Activated T-helper 1 cell treated with anti-CD3 and anti-CD28 coated beads, Interleukin-12 subunit alpha, Interleukin-12 subunit beta, Interleukin-2, Interleukin-4 antibody, amounts not matched to agents 30 ng/mL and 10 ng/mL and 1 ng/mL, durations not matched to agents 14 hours and 24 hours and 36 hours (primary cell): ENCODE results near the gene DNAJC21. TPM values are rescaled to one million over a fixed set of nuclear protein-coding genes. Genes with fewer than 3 reads are reported as not detected.
"Not testable (repeated sequence)": the region's sequence is repeated elsewhere in the genome, so short reads cannot be mapped to it uniquely, and the experiment has no call there.

ENCODE experiments used
- DNase-seq: peaks from one replicate; pipeline ENCODE4 v3.0.0; 2021; ENCODE audit warnings: low spot score
- H3K27ac Mint-ChIP-seq: one replicate; pipeline ENCODE4 v1.8.0; 2021; ENCODE audit warnings: mild to moderate bottlenecking, mixed read lengths
- H3K27me3 Mint-ChIP-seq: one replicate; pipeline ENCODE4 v1.8.0; 2022; ENCODE audit warnings: mild to moderate bottlenecking, moderate library complexity, mixed read lengths; ENCODE audit not compliant: insufficient read depth
- H3K36me3 Mint-ChIP-seq: one replicate; pipeline ENCODE4 v1.8.0; 2021; ENCODE audit warnings: low read depth, mixed read lengths
- H3K4me1 Mint-ChIP-seq: one replicate; pipeline ENCODE4 v1.8.0; 2021; ENCODE audit warnings: low read depth, mixed read lengths
- H3K4me3 Mint-ChIP-seq: one replicate; pipeline ENCODE4 v1.8.0; 2021; ENCODE audit warnings: mild to moderate bottlenecking, moderate library complexity, mixed read lengths
- H3K9me3 Mint-ChIP-seq: one replicate; pipeline ENCODE4 v1.8.0; 2021; ENCODE audit warnings: mixed read lengths
- intact Hi-C: fragments of 100-400 bp; cut with micrococcal nuclease; formaldehyde crosslinking; loops from one replicate; pipeline ENCODE4 v1.15.1; 2024
- total RNA-seq: library from RNA; stranded (reverse); gene quantifications from 2 replicates; pipeline ENCODE4 v1.2.3, GENCODE V29; 2022

Gene DNAJC21
- total RNA-seq, 1 donor from 2014 or later, result 64.0 TPM

DNA sequence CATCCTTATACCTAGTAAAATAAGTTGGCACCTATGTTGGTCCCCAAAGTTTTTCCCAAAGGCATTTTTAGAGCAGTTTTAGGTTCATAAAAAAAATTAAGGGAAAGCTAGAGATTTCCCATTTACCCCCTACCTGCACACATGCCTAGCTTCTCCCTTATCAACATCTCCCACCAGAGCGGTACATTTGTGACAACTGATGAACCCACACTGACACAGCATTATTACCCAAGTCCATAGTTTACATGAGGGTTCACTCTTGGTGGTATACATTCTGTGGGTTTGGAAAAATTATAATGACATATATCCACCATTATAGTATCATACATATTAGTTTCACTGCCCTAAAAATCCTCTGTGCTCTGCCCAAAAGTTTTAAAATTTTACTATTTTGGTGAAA, 26.1 kb upstream of the DNAJC21 start:
- H3K4me3 Mint-ChIP-seq, result no peak overlapping the region
- no peak for DNase-seq
- no peaks in the 10 kb centered on the region for H3K4me1 Mint-ChIP-seq
- intact Hi-C loops, result no loop called here
- no peaks in the 10 kb centered on the region for H3K27me3 Mint-ChIP-seq
- H3K27ac Mint-ChIP-seq, result no peak overlapping the region
- peaks cover 5% of the 10 kb centered on the region for H3K36me3 Mint-ChIP-seq
- H3K9me3 Mint-ChIP-seq, result no peaks in the 10 kb centered on the region

DNA sequence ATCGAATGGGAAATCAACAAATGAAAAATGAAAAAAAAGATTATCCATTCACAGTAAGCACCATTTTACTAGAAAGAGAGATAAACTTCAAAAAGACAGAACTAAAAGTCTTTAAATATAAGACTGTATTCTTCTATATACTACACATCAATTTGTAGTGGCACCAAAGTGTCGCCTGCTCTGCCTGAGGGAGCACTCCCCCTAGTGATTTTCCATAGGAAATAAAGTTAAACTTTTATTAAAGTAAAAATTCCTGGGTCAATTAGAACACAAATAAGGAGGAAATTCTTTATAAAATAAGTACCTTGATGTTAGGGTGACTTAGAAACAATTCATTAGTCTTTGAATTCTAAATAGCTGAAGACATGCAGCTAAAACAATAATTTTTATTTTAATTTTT, 23.8 kb upstream of the DNAJC21 start:
- peaks cover 15% of the 10 kb centered on the region for H3K36me3 Mint-ChIP-seq
- DNase-seq, result no peak
- H3K27ac Mint-ChIP-seq, result no peak overlapping the region
- H3K4me1 Mint-ChIP-seq, result no peaks in the 10 kb centered on the region
- no peaks in the 10 kb centered on the region for H3K27me3 Mint-ChIP-seq
- no peaks in the 10 kb centered on the region for H3K9me3 Mint-ChIP-seq
- no peak overlapping the region for H3K4me3 Mint-ChIP-seq
- intact Hi-C loops, result no loop called here

DNA sequence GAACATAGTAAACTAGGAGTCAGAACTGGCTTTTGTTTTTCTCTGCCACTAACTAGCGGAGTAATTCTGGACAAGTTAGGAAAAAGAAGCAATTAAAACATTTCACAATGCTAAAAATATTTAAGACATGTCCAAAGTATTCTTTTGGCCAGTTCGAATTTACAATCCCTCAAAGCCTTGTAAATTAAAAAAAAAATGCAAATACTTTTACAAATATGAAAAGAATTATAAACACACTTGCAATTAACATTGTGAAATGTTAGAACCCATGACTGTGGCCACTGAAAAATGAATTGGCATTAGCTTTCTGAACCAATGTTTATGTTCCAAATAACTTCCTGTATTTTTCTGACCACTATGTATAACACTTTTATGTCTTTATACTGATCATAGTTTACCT, 16.3 kb upstream of the DNAJC21 start:
- Mint-ChIP-seq H3K4me3 (no peak overlapping the region), H3K27me3 (no peaks in the 10 kb centered on the region), H3K4me1 (peaks cover 33% of the 10 kb centered on the region), H3K27ac (no peak overlapping the region), H3K9me3 (no peaks in the 10 kb centered on the region), H3K36me3 (peaks cover 39% of the 10 kb centered on the region)
- intact Hi-C loops, result no loop called here
- DNase-seq, result no peak

DNA sequence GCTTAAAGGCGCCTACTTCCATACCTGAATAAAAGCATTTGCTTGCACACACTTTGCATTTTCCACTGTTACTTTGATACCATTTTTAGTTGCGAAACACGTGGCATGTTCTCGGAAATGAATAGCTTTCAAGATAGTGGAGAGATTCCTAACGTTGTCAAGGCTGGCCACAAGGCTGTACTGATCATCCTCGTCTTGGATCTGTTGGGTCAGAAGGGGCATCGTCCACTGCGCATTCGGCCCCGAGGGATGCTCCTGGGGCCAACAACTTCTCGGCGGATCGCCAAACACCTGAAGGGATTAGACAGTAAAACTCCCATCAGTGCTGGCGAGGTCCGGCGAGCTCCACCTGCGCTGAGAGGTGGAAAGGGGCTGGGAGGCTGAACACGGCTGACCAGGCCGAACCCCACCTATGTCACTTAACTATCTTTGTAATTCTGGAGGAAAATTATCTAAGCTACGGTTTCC, 14.7 kb upstream of the DNAJC21 start:
- Mint-ChIP-seq H3K27me3 (no peaks in the 10 kb centered on the region), H3K9me3 (no peaks in the 10 kb centered on the region), H3K27ac (no peak overlapping the region), H3K36me3 (peaks cover 34% of the 10 kb centered on the region), H3K4me3 (no peak overlapping the region), H3K4me1 (peaks cover 33% of the 10 kb centered on the region)
- DNase-seq, result peak; percentile 8
- intact Hi-C loops, result loop anchor here (1.0 to 5.0 kb wide), 8 partner anchors 10 to 1963 kb away; partner anchors contain the start of genes DNAJC21, NIPBL, SPEF2 and TARS1

DNA sequence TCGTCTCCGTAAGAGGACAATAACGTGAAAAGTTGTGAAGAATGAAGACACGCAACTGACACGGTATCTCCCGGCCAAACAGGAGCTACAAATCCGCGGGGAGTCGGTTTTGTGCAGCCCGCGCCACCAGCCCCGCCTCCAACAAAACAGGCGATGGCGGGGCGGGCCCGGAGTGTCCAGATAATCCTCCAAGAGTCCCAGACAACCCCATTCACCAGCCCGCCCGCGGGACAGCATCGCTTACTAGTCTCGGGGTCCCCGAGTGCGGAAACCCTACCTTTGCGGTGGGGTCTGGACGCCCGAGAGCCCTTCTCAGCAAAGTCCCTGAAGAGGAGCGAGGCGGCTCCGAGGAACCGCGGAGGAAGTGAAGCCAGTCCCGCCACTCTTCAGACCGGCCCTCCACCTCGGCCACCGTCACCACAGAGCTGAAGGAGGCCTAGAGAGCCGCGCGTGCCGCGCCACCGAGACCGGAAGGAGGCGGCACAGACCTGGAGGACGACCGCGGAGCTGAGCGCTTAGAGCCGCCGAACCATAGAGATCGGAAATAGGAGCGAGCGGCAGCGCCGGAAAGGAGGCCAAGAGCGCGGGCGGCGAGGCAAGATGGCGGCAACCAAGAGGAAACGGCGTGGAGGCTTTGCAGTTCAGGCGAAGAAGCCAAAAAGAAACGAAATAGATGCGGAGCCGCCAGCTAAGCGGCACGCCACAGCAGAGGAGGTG, 14.1 kb upstream of the DNAJC21 start, which contains the start of the genes BRIX1 and RAD1:
Gene BRIX1, plus strand, starts transcription at position 573 of the 717 bp plus-strand sequence. Its CDS starts 28 bp downstream, at position 601.
Gene RAD1, minus strand, starts transcription at position 366 of the 717 bp plus-strand sequence. CDS start 612 bp downstream, outside the sequence.
- no peaks in the 10 kb centered on the region for H3K27me3 Mint-ChIP-seq
- no peaks in the 10 kb centered on the region for H3K9me3 Mint-ChIP-seq
- H3K27ac Mint-ChIP-seq, result peak within 1 kb of the TSS; percentile 74
- H3K36me3 Mint-ChIP-seq, result peaks cover 30% of the 10 kb centered on the region
- DNase-seq, result peak; percentile 94
- no peak within 1 kb of the TSS for H3K4me3 Mint-ChIP-seq
- intact Hi-C loops, result loop anchor here (1.0 to 5.0 kb wide), 8 partner anchors 9 to 1962 kb away; partner anchors contain the start of genes DNAJC21, NIPBL, SPEF2 and TARS1
- H3K4me1 Mint-ChIP-seq, result peaks cover 35% of the 10 kb centered on the region

DNA sequence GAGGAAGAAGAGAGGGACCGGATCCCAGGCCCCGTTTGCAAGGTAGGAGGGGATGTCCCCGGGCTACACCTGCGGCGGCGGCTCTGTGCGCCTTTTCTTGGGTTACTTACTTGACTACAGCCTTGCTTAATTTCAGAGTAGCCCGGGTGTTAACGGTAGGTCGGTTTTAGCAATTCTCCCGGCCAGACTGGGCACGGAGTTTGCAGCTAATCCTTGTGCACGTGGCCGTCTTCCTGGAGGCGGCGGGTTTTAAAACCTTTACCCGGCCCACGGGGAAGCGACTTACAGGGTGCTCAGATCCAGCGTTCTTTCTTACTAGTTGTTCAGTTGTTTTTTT, 13.5 kb upstream of the DNAJC21 start:
- H3K27ac Mint-ChIP-seq, result no peak overlapping the region
- H3K4me3 Mint-ChIP-seq, result no peak overlapping the region
- H3K9me3 Mint-ChIP-seq, result no peaks in the 10 kb centered on the region
- intact Hi-C loops, result loop anchor here (1.0 to 5.0 kb wide), 8 partner anchors 8 to 1961 kb away; partner anchors contain the start of genes DNAJC21, NIPBL, SPEF2 and TARS1
- peaks cover 33% of the 10 kb centered on the region for H3K36me3 Mint-ChIP-seq
- H3K4me1 Mint-ChIP-seq, result peaks cover 38% of the 10 kb centered on the region
- H3K27me3 Mint-ChIP-seq, result no peaks in the 10 kb centered on the region
- DNase-seq, result no peak

DNA sequence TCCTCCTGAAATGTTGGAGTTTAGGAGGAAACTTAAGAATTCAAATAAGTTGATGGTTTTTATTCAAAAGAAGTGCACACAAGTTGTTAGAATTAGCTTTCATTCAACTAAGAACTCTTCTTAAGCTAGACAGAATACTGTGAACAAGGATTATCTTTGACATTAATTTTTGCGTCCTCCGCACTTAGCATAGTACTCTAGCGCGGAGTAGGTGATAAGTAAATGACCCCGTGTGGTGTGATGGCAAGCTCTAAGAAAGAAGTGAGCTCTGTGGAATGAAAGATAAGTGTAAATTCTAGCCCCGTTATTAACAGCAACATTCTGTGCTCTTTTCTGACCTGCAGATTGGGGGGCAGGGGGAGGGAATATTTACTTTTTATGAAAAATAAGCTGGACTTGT, 12.8 kb upstream of the DNAJC21 start:
- no peaks in the 10 kb centered on the region for H3K9me3 Mint-ChIP-seq
- H3K4me1 Mint-ChIP-seq, result peaks cover 43% of the 10 kb centered on the region
- DNase-seq, result no peak
- no peak overlapping the region for H3K27ac Mint-ChIP-seq
- H3K4me3 Mint-ChIP-seq, result no peak overlapping the region
- no peaks in the 10 kb centered on the region for H3K27me3 Mint-ChIP-seq
- intact Hi-C loops, result loop anchor here (5.0 kb wide), 4 partner anchors 86 to 1961 kb away; partner anchors contain the start of genes NIPBL, SPEF2 and TARS1
- H3K36me3 Mint-ChIP-seq, result peaks cover 30% of the 10 kb centered on the region

DNA sequence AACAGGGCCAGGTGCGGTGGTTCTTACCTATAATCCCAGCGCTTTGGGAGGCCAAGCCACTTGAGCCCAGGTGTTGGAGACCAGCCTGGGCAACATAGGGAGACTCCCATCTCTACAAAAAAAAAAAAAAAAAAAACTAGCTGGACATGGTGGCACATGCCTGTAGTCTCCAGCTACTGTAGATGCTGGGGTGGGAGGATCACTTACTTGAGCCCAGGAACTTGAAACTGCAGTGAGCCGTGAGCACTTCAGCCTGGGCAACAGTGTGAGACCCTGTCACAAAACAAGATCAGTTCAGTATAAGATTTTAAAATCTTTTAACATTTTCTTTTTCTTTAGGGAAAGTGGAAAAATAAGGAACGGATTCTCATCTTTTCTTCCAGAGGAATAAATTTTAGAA, 11.3 kb upstream of the DNAJC21 start:
- no peaks in the 10 kb centered on the region for H3K27me3 Mint-ChIP-seq
- intact Hi-C loops, result loop anchor here (5.0 kb wide), 4 partner anchors 84 to 1959 kb away; partner anchors contain the start of genes NIPBL, SPEF2 and TARS1
- H3K36me3 Mint-ChIP-seq, result peaks cover 30% of the 10 kb centered on the region
- no peak overlapping the region for H3K27ac Mint-ChIP-seq
- H3K4me1 Mint-ChIP-seq, result peaks cover 39% of the 10 kb centered on the region
- no peak for DNase-seq
- no peak overlapping the region for H3K4me3 Mint-ChIP-seq
- no peaks in the 10 kb centered on the region for H3K9me3 Mint-ChIP-seq

DNA sequence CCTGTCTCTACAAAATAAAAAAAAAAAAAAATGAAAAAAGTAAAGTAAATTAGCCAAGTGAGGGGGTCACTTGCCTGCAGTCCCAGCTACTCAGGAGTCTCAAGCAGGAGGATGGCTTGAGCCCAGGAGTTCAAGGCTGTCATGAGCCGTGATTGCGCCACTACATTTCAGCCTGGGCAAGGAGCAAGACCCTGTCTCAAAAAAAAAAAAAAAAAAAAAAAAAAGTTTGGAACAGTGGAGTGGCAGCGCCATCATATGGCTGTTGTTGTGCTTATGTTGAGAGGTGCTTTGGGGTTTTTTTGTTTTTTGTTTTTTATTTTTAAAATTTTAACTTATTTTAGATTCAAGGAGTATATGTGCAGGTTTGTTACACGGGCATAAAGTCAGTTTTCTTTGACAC, 10.3 kb upstream of the DNAJC21 start:
- H3K9me3 Mint-ChIP-seq, result no peaks in the 10 kb centered on the region
- peaks cover 33% of the 10 kb centered on the region for H3K36me3 Mint-ChIP-seq
- H3K4me1 Mint-ChIP-seq, result peaks cover 38% of the 10 kb centered on the region

DNA sequence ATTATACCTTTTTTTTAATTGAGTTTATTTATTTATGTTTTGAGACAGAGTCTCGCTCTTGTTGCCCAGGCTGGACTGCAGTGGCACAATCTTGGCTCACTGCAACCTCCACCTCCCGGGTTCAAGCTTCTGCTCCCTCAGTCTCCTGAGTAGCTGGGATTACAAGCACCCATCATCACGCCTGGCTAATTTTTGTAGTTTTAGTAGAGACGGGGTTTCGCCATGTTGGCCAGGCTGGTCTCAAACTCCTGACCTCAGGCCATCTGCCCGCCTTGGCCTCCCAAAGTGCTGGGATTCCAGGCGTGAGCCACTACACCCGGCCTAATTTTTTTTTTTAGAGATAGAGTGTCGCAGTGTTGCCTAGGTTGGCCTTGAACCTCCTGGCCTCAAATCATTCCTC, 6.1 kb upstream of the DNAJC21 start:
- not testable (repeated sequence) for H3K27me3 Mint-ChIP-seq, H3K9me3 Mint-ChIP-seq, DNase-seq, H3K4me3 Mint-ChIP-seq
- Mint-ChIP-seq H3K27ac (peak overlapping the region; percentile 67), H3K4me1 (peaks cover 30% of the 10 kb centered on the region), H3K36me3 (peaks cover 39% of the 10 kb centered on the region)
- intact Hi-C loops, result loop anchor here (10.0 kb wide), 3 partner anchors 872 to 982 kb away; partner anchors contain the start of gene IL7R

More for the DNA sequence above, 10.3 kb upstream of the DNAJC21 start:
- Mint-ChIP-seq H3K27ac (no peak overlapping the region), H3K4me3 (no peak overlapping the region), H3K27me3 (no peaks in the 10 kb centered on the region)
- DNase-seq, result no peak
- intact Hi-C loops, result loop anchor here (5.0 kb wide), 4 partner anchors 83 to 1958 kb away; partner anchors contain the start of genes NIPBL, SPEF2 and TARS1

DNA sequence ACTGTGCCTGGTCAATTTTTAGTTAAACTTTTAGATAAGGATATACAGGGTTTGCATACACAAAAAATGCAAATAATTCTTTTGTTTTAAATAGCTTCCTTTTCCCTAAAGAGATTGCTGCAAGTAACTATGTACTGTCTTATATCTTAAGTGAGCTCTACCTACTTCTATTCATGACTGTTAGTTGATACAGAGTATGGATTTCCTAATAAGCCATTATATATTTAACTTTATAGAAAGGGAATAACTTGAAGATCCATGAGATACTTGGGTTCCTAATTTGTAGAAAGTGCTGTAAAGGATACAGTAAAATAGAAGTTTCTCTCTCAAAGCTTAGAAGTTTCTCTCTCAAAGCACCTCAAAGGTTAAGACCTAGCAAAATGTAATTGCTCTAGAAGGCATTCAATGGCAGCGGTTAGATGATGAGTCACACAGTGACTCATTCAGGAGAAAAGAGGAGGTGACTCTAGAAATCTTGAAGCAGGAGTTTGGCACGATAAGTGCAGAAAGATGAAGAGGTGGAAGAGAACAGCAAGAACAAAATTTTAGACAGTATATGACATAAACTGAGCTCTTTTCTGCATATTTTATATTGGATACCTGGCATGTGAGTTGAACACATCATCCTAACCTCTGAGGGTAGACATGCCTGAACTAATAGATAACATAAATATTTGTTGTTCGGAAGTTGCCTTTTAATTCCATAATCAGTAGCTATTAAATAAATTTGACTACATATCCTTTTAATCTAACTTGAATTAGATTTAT, 5.5 kb upstream of the DNAJC21 start:
- peak; percentile 23 for DNase-seq
- peak overlapping the region; percentile 67 for H3K27ac Mint-ChIP-seq
- peaks cover 39% of the 10 kb centered on the region for H3K36me3 Mint-ChIP-seq
- intact Hi-C loops, result loop anchor here (1.0 to 10.0 kb wide), 4 partner anchors 9 to 981 kb away; partner anchors contain the start of genes BRIX1, IL7R and RAD1
- H3K27me3 Mint-ChIP-seq, result no peaks in the 10 kb centered on the region
- H3K9me3 Mint-ChIP-seq, result no peaks in the 10 kb centered on the region
- peaks cover 37% of the 10 kb centered on the region for H3K4me1 Mint-ChIP-seq
- H3K4me3 Mint-ChIP-seq, result peak overlapping the region; percentile 32

DNA sequence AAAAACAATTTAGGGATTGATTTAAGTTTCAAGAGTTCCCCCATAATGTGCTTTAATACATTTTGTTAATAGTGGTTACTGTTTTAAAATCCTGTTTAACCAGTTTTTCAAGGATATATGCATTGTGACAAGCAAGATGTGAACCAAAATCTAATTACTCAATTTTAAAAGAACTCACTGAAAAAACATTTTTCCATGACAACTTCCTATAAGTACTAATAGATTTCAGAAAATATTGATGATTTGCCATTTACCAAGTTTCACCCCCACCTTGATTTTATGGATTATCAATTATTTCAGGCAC, 4.9 kb upstream of the DNAJC21 start:
- Mint-ChIP-seq H3K27me3 (no peaks in the 10 kb centered on the region), H3K9me3 (no peaks in the 10 kb centered on the region), H3K4me1 (peaks cover 41% of the 10 kb centered on the region), H3K27ac (no peak overlapping the region), H3K4me3 (peak overlapping the region; percentile 30), H3K36me3 (peaks cover 41% of the 10 kb centered on the region)
- DNase-seq, result no peak
- intact Hi-C loops, result loop anchor here (1.0 to 10.0 kb wide), 4 partner anchors 9 to 980 kb away; partner anchors contain the start of genes BRIX1, IL7R and RAD1
